HUES48 (cell line): ENCODE measurements around the gene KDM4D.

Source experiments
- H3K27ac ChIP-seq: one replicate; pipeline ENCODE4 v1.7.0; 2013; ENCODE audit warnings: low read depth, low read length, inconsistent platforms
- H3K27me3 ChIP-seq: 2 replicates; pipeline ENCODE4 v1.6.1; 2013; ENCODE audit warnings: mild to moderate bottlenecking, low read length; ENCODE audit not compliant: control insufficient read depth, insufficient read depth
- H3K36me3 ChIP-seq: 2 replicates; pipeline ENCODE4 v1.6.1; 2013; ENCODE audit warnings: low read length; ENCODE audit not compliant: control insufficient read depth, insufficient read depth
- H3K4me1 ChIP-seq: 2 replicates; pipeline ENCODE4 v1.6.1; 2013; ENCODE audit warnings: mild to moderate bottlenecking, low read length; ENCODE audit not compliant: control insufficient read depth, insufficient read depth
- H3K4me3 ChIP-seq: 2 replicates; pipeline ENCODE4 v1.5.1; 2013; ENCODE audit warnings: mild to moderate bottlenecking, low read depth, low read length
- H3K9ac ChIP-seq: 2 replicates; pipeline ENCODE4 v1.6.1; 2013; ENCODE audit warnings: mild to moderate bottlenecking, low read depth, low read length, moderate library complexity
- H3K9me3 ChIP-seq: 2 replicates; pipeline ENCODE4 v1.6.1; 2013; ENCODE audit warnings: low read length; ENCODE audit not compliant: control insufficient read depth, insufficient read depth

The KDM4D gene

GRCh38 chr11:94933223-94934130, 40.0 kb upstream of the KDM4D start:
- peaks cover 12% of the 10 kb centered on the region; the same call in 1 of the 2 replicates for H3K4me1 ChIP-seq
- H3K36me3 ChIP-seq = no peaks in the 10 kb centered on the region
- no peaks in the 10 kb centered on the region for H3K9me3 ChIP-seq
- H3K27me3 ChIP-seq = no peaks in the 10 kb centered on the region
- H3K4me3 ChIP-seq = no peak overlapping the region
- H3K27ac ChIP-seq = no peak overlapping the region
- no peak overlapping the region for H3K9ac ChIP-seq

GRCh38 chr11:94934362-94934761, 39.1 kb upstream of the KDM4D start:
- H3K27me3 ChIP-seq = no peaks in the 10 kb centered on the region
- H3K4me3 ChIP-seq = no peak overlapping the region
- H3K36me3 ChIP-seq = no peaks in the 10 kb centered on the region
- no peak overlapping the region for H3K27ac ChIP-seq
- H3K9ac ChIP-seq = no peak overlapping the region
- no peaks in the 10 kb centered on the region for H3K9me3 ChIP-seq
- H3K4me1 ChIP-seq = peaks cover 12% of the 10 kb centered on the region; the same call in 1 of the 2 replicates

GRCh38 chr11:94934846-94935245, 38.7 kb upstream of the KDM4D start:
- Histone ChIP-seq H3K4me3 (no peak overlapping the region), H3K27ac (no peak overlapping the region), H3K9ac (no peak overlapping the region), H3K4me1 (peaks cover 12% of the 10 kb centered on the region; the same call in 1 of the 2 replicates), H3K27me3 (no peaks in the 10 kb centered on the region), H3K36me3 (no peaks in the 10 kb centered on the region), H3K9me3 (no peaks in the 10 kb centered on the region)

GRCh38 chr11:94938095-94939055, 35.1 kb upstream of the KDM4D start:
- H3K4me1 ChIP-seq = peaks cover 19% of the 10 kb centered on the region
- H3K9me3 ChIP-seq = no peaks in the 10 kb centered on the region
- H3K36me3 ChIP-seq = no peaks in the 10 kb centered on the region
- no peak overlapping the region for H3K27ac ChIP-seq
- H3K27me3 ChIP-seq = no peaks in the 10 kb centered on the region
- no peak overlapping the region for H3K9ac ChIP-seq
- no peak overlapping the region for H3K4me3 ChIP-seq

DNA sequence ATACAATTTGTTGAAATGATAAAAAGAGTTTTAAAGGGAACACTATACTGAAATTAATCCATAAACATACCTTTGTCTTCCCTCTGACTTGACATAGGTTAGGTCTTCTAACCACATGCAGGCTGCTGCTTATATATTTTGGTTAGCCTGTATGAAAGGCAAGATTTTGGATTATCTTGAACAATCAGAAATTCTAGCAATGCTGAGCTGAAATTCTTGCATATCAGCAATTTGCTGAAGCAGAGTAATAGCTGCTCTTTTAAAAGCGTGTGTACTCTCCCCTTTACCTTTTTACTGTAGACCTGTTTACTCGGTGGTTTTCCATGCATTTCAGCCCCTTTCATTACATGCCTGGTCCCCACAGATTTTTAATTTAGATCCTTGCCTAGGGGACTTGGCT, 34.2 kb upstream of the KDM4D start:
- no peaks in the 10 kb centered on the region for H3K36me3 ChIP-seq
- H3K4me1 ChIP-seq = peaks cover 13% of the 10 kb centered on the region
- no peak overlapping the region for H3K9ac ChIP-seq
- no peak overlapping the region for H3K4me3 ChIP-seq
- no peak overlapping the region for H3K27ac ChIP-seq
- H3K27me3 ChIP-seq = no peaks in the 10 kb centered on the region
- H3K9me3 ChIP-seq = no peaks in the 10 kb centered on the region

GRCh38 chr11:94941131-94941530, 32.4 kb upstream of the KDM4D start:
- Histone ChIP-seq H3K9ac (no peak overlapping the region), H3K4me3 (no peak overlapping the region), H3K36me3 (no peaks in the 10 kb centered on the region), H3K27ac (no peak overlapping the region), H3K4me1 (peaks cover 14% of the 10 kb centered on the region), H3K9me3 (no peaks in the 10 kb centered on the region), H3K27me3 (no peaks in the 10 kb centered on the region)

DNA sequence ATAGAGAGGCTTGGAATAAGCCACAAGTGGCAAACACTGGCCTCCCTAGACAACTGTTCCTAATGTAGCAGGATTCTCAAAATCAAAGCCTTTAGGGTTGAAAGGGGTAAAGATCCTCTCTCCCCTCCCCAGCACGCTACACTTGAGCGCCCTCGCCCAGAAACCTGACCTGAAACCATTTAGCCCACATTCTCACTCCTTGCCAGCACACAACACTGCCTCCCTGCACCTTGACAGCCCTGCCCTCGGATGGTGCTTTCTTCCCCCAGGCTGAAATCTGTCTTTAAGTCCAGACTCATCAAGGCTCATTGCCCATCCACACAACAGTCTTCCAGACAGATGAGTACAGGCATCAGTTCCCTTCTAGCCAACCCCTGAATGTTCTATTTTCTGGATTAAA, 26.7 kb upstream of the KDM4D start:
- peaks cover 6% of the 10 kb centered on the region for H3K4me1 ChIP-seq
- no peaks in the 10 kb centered on the region for H3K9me3 ChIP-seq
- no peaks in the 10 kb centered on the region for H3K36me3 ChIP-seq
- H3K4me3 ChIP-seq = no peak overlapping the region
- H3K27me3 ChIP-seq = no peaks in the 10 kb centered on the region
- no peak overlapping the region for H3K9ac ChIP-seq
- H3K27ac ChIP-seq = no peak overlapping the region

DNA sequence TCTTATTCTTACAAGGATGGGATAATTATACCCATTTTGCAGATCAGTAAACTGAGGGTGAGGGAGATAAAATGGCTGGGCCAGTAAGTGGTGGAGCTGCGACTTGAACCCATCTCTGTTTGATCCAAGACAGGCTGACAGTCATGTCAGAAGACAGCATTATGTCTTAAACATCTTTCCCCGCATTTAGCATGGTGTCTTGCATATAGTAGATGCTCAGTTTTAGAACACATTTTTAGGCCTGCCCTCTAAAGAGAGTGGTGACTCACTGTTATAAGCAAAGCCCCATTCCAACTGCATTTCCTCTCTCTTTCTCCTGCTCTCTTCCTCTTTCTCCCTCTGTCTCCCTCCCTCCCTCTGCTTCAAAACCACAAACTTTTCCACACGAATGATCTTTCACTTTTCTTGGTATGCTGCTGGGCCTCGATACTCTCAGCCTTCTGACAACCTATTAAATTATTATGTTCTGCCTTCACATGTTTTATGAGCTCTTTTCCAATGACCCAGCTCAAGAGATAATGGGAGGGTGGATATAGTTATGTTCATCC, 25.4 kb upstream of the KDM4D start:
- no peak overlapping the region for H3K9ac ChIP-seq
- peaks cover 6% of the 10 kb centered on the region for H3K4me1 ChIP-seq
- no peak overlapping the region for H3K27ac ChIP-seq

DNA sequence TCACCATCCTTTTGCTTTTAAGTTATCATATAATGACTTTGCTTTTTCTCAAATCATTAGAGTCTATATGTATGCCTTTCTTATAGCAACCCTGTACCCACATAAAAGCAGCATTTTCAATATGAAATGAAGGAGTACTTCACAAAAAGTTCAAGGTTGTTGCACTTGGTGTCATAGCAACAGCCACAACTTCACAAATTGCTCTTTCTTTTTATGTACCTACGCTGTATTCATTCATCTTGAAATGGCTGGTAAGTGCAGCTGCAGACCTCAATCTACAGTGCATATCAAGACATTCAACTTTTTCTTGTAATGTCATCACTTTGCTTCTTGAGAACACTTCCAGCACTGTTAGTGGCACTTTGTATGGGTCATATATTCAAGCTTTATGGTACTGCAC, 18.8 kb upstream of the KDM4D start:
- Histone ChIP-seq H3K27ac (no peak overlapping the region), H3K9me3 (no peaks in the 10 kb centered on the region)

More for the DNA sequence above, 25.4 kb upstream of the KDM4D start:
- Histone ChIP-seq H3K27me3 (no peaks in the 10 kb centered on the region), H3K9me3 (no peaks in the 10 kb centered on the region), H3K4me3 (no peak overlapping the region), H3K36me3 (no peaks in the 10 kb centered on the region)

DNA sequence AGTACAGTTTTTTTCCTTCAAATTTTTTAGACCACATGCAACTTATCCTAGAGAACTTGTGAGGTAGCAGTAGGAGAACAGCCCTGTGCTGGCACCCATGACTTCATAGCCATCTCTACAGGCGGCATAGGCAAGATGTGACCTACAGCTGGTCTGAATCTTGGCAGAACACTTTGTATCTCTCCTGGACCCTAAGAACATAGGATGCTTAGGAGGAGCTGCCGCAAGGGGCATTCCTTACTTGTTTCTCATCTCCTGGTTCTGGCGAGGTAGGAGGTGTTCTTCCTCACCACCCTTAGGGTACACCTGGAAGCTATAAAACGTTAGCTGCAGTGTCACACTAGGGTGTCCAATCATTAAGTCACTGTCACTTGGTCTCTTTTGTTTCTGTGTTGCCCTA, 16.5 kb upstream of the KDM4D start:
- no peak overlapping the region for H3K9ac ChIP-seq
- no peaks in the 10 kb centered on the region for H3K9me3 ChIP-seq
- no peaks in the 10 kb centered on the region for H3K27me3 ChIP-seq
- no peak overlapping the region for H3K4me3 ChIP-seq
- H3K4me1 ChIP-seq = no peaks in the 10 kb centered on the region
- peaks cover 8% of the 10 kb centered on the region for H3K36me3 ChIP-seq
- no peak overlapping the region for H3K27ac ChIP-seq

More for the DNA sequence above, 18.8 kb upstream of the KDM4D start:
- H3K36me3 ChIP-seq = no peaks in the 10 kb centered on the region
- H3K4me3 ChIP-seq = no peak overlapping the region
- no peak overlapping the region for H3K9ac ChIP-seq
- no peaks in the 10 kb centered on the region for H3K4me1 ChIP-seq
- H3K27me3 ChIP-seq = no peaks in the 10 kb centered on the region
